ENCODE results near the gene TGFBR3L.

TGFBR3L gene

GRCh38 chr19:7932930-7933300 lies 18.3 kb downstream of the TGFBR3L start:
- peaks cover 0 to 75% (median 72%) of the 10 kb centered on the region in 5 donors for H3K36me3 ChIP-seq (ENCODE audit: control insufficient read depth in 5 of 5, insufficient read depth in 5 of 5, low read length in 5 of 5)

GRCh38 chr19:7933411-7933810 lies 18.8 kb downstream of the TGFBR3L start:
- Histone ChIP-seq H3K9ac (ENCODE audit: low read length in 5 of 5) (no peak overlapping the region), H3K36me3 (ENCODE audit: control insufficient read depth in 5 of 5, insufficient read depth in 5 of 5, low read length in 5 of 5) (peaks cover 0 to 79% (median 74%) of the 10 kb centered on the region in 5 donors), H3K4me3 (ENCODE audit: low read depth in 1 of 5, low read length in 5 of 5) (no peak overlapping the region), H3K27me3 (ENCODE audit: control insufficient read depth in 5 of 5, insufficient read depth in 4 of 5, low read length in 5 of 5) (no peaks in the 10 kb centered on the region), H3K4me1 (ENCODE audit: control insufficient read depth in 5 of 5, insufficient read depth in 5 of 5, low read length in 5 of 5) (peaks cover 2 to 12% (median 9%) of the 10 kb centered on the region in 5 donors), H3K27ac (ENCODE audit: low read depth, low read length) (no peak overlapping the region), H3K9me3 (ENCODE audit: control insufficient read depth in 5 of 5, low read length in 5 of 5) (no peaks in the 10 kb centered on the region)

More at GRCh38 chr19:7932930-7933300, 18.3 kb downstream of the TGFBR3L start:
- Histone ChIP-seq H3K9ac (ENCODE audit: low read length in 5 of 5) (no peak overlapping the region), H3K4me1 (ENCODE audit: control insufficient read depth in 5 of 5, insufficient read depth in 5 of 5, low read length in 5 of 5) (peaks cover 2 to 15% (median 14%) of the 10 kb centered on the region in 5 donors), H3K4me3 (ENCODE audit: low read depth in 1 of 5, low read length in 5 of 5) (no peak overlapping the region), H3K27me3 (ENCODE audit: control insufficient read depth in 5 of 5, insufficient read depth in 4 of 5, low read length in 5 of 5) (no peaks in the 10 kb centered on the region), H3K9me3 (ENCODE audit: control insufficient read depth in 5 of 5, low read length in 5 of 5) (no peaks in the 10 kb centered on the region), H3K27ac (ENCODE audit: low read depth, low read length) (no peak overlapping the region)

GRCh38 chr19:7933828-7934725 lies 19.4 kb downstream of the TGFBR3L start:
- Histone ChIP-seq H3K36me3 (ENCODE audit: control insufficient read depth in 5 of 5, insufficient read depth in 5 of 5, low read length in 5 of 5) (peaks cover 4 to 85% (median 75%) of the 10 kb centered on the region in 5 donors), H3K27me3 (ENCODE audit: control insufficient read depth in 5 of 5, insufficient read depth in 4 of 5, low read length in 5 of 5) (no peaks in the 10 kb centered on the region), H3K9ac (ENCODE audit: low read length in 5 of 5) (no peak overlapping the region), H3K9me3 (ENCODE audit: control insufficient read depth in 5 of 5, low read length in 5 of 5) (no peaks in the 10 kb centered on the region), H3K4me1 (ENCODE audit: control insufficient read depth in 5 of 5, insufficient read depth in 5 of 5, low read length in 5 of 5) (peaks cover under 1 to 5% (median 4%) of the 10 kb centered on the region in 5 donors), H3K4me3 (ENCODE audit: low read depth in 1 of 5, low read length in 5 of 5) (no peak overlapping the region), H3K27ac (ENCODE audit: low read depth, low read length) (no peak overlapping the region)

GRCh38 chr19:7934766-7935165 lies 20.1 kb downstream of the TGFBR3L start:
- H3K4me1 ChIP-seq (ENCODE audit: control insufficient read depth in 5 of 5, insufficient read depth in 5 of 5, low read length in 5 of 5): no peaks in the 10 kb centered on the region
- no peaks in the 10 kb centered on the region for H3K27me3 ChIP-seq (ENCODE audit: control insufficient read depth in 5 of 5, insufficient read depth in 4 of 5, low read length in 5 of 5)
- peaks cover 4 to 89% (median 77%) of the 10 kb centered on the region in 5 donors for H3K36me3 ChIP-seq (ENCODE audit: control insufficient read depth in 5 of 5, insufficient read depth in 5 of 5, low read length in 5 of 5)
- H3K4me3 ChIP-seq (ENCODE audit: low read depth in 1 of 5, low read length in 5 of 5): no peak overlapping the region
- no peak overlapping the region for H3K27ac ChIP-seq (ENCODE audit: low read depth, low read length)
- no peaks in the 10 kb centered on the region for H3K9me3 ChIP-seq (ENCODE audit: control insufficient read depth in 5 of 5, low read length in 5 of 5)
- H3K9ac ChIP-seq (ENCODE audit: low read length in 5 of 5): no peak overlapping the region

GRCh38 chr19:7940841-7941240 lies 26.2 kb downstream of the TGFBR3L start:
- Histone ChIP-seq H3K4me1 (ENCODE audit: control insufficient read depth in 5 of 5, insufficient read depth in 5 of 5, low read length in 5 of 5) (peaks cover 7 to 27% (median 22%) of the 10 kb centered on the region in 5 donors), H3K4me3 (ENCODE audit: low read depth in 1 of 5, low read length in 5 of 5) (no peak overlapping the region), H3K9me3 (ENCODE audit: control insufficient read depth in 5 of 5, low read length in 5 of 5) (no peaks in the 10 kb centered on the region), H3K27me3 (ENCODE audit: control insufficient read depth in 5 of 5, insufficient read depth in 4 of 5, low read length in 5 of 5) (peaks cover 0 to 3% (median 0%) of the 10 kb centered on the region in 5 donors), H3K36me3 (ENCODE audit: control insufficient read depth in 5 of 5, insufficient read depth in 5 of 5, low read length in 5 of 5) (peaks cover 4 to 47% (median 36%) of the 10 kb centered on the region in 5 donors), H3K27ac (ENCODE audit: low read depth, low read length) (no peak overlapping the region), H3K9ac (ENCODE audit: low read length in 5 of 5) (no peak overlapping the region)

- Histone ChIP-seq H3K27ac (ENCODE audit: low read depth, low read length) (no peak overlapping the region), H3K36me3 (ENCODE audit: control insufficient read depth in 5 of 5, insufficient read depth in 5 of 5, low read length in 5 of 5) (peaks cover 4 to 36% (median 29%) of the 10 kb centered on the region in 5 donors), H3K9ac (ENCODE audit: low read length in 5 of 5) (peak overlapping the region in 1 of 5 donors; percentile 31), H3K27me3 (ENCODE audit: control insufficient read depth in 5 of 5, insufficient read depth in 4 of 5, low read length in 5 of 5) (peaks cover 0 to 3% (median 0%) of the 10 kb centered on the region in 5 donors), H3K4me1 (ENCODE audit: control insufficient read depth in 5 of 5, insufficient read depth in 5 of 5, low read length in 5 of 5) (peaks cover 7 to 27% (median 22%) of the 10 kb centered on the region in 5 donors), H3K9me3 (ENCODE audit: control insufficient read depth in 5 of 5, low read length in 5 of 5) (no peaks in the 10 kb centered on the region), H3K4me3 (ENCODE audit: low read depth in 1 of 5, low read length in 5 of 5) (peak overlapping the region in 1 of 5 donors; percentile 74)
These were observed 27.4 kb downstream of the TGFBR3L start for GRCh38 chr19:7941895-7942596.

- peaks cover 4 to 26% (median 20%) of the 10 kb centered on the region in 5 donors for H3K36me3 ChIP-seq (ENCODE audit: control insufficient read depth in 5 of 5, insufficient read depth in 5 of 5, low read length in 5 of 5)
- H3K9me3 ChIP-seq (ENCODE audit: control insufficient read depth in 5 of 5, low read length in 5 of 5): no peaks in the 10 kb centered on the region
- peak overlapping the region; percentile 93 for H3K27ac ChIP-seq (ENCODE audit: low read depth, low read length)
- H3K4me3 ChIP-seq (ENCODE audit: low read depth in 1 of 5, low read length in 5 of 5): peak overlapping the region; percentile 74 to 92 (median 85)
- H3K27me3 ChIP-seq (ENCODE audit: control insufficient read depth in 5 of 5, insufficient read depth in 4 of 5, low read length in 5 of 5): peaks cover 0 to 3% (median 0%) of the 10 kb centered on the region in 5 donors
- H3K9ac ChIP-seq (ENCODE audit: low read length in 5 of 5): peak overlapping the region; percentile 89 to 99 (median 93)
- peaks cover 7 to 27% (median 22%) of the 10 kb centered on the region in 5 donors for H3K4me1 ChIP-seq (ENCODE audit: control insufficient read depth in 5 of 5, insufficient read depth in 5 of 5, low read length in 5 of 5)
These were observed 28.4 kb downstream of the TGFBR3L start for GRCh38 chr19:7942981-7943443.

- peak within 1 kb of the TSS; percentile 91 to 99 (median 93) for H3K9ac ChIP-seq (ENCODE audit: low read length in 5 of 5)
These were observed 29.0 kb downstream of the TGFBR3L start, which contains the start of gene TIMM44 for GRCh38 chr19:7943444-7944176. Gene TIMM44, minus strand, starts transcription at chr19:7943666. Its CDS starts 15 bp downstream, at chr19:7943651.

GRCh38 chr19:7944177-7944761 lies 29.6 kb downstream of the TGFBR3L start:
- Histone ChIP-seq H3K36me3 (ENCODE audit: control insufficient read depth in 5 of 5, insufficient read depth in 5 of 5, low read length in 5 of 5) (peaks cover 0 to 16% (median 14%) of the 10 kb centered on the region in 5 donors), H3K4me3 (ENCODE audit: low read depth in 1 of 5, low read length in 5 of 5) (peak overlapping the region; percentile 69 to 89 (median 74)), H3K27me3 (ENCODE audit: control insufficient read depth in 5 of 5, insufficient read depth in 4 of 5, low read length in 5 of 5) (peaks cover 0 to 3% (median 0%) of the 10 kb centered on the region in 5 donors), H3K27ac (ENCODE audit: low read depth, low read length) (peak overlapping the region; percentile 93), H3K4me1 (ENCODE audit: control insufficient read depth in 5 of 5, insufficient read depth in 5 of 5, low read length in 5 of 5) (peaks cover 7 to 27% (median 22%) of the 10 kb centered on the region in 5 donors), H3K9me3 (ENCODE audit: control insufficient read depth in 5 of 5, low read length in 5 of 5) (no peaks in the 10 kb centered on the region), H3K9ac (ENCODE audit: low read length in 5 of 5) (peak overlapping the region; percentile 55 to 92 (median 82))

More at GRCh38 chr19:7943444-7944176, 29.0 kb downstream of the TGFBR3L start, which contains the start of gene TIMM44:
- peaks cover 7 to 27% (median 22%) of the 10 kb centered on the region in 5 donors for H3K4me1 ChIP-seq (ENCODE audit: control insufficient read depth in 5 of 5, insufficient read depth in 5 of 5, low read length in 5 of 5)
- H3K27ac ChIP-seq (ENCODE audit: low read depth, low read length): peak within 1 kb of the TSS; percentile 93
- no peaks in the 10 kb centered on the region for H3K9me3 ChIP-seq (ENCODE audit: control insufficient read depth in 5 of 5, low read length in 5 of 5)
- peaks cover 0 to 3% (median 0%) of the 10 kb centered on the region in 5 donors for H3K27me3 ChIP-seq (ENCODE audit: control insufficient read depth in 5 of 5, insufficient read depth in 4 of 5, low read length in 5 of 5)
- H3K36me3 ChIP-seq (ENCODE audit: control insufficient read depth in 5 of 5, insufficient read depth in 5 of 5, low read length in 5 of 5): peaks cover 4 to 21% (median 18%) of the 10 kb centered on the region in 5 donors
- H3K4me3 ChIP-seq (ENCODE audit: low read depth in 1 of 5, low read length in 5 of 5): peak within 1 kb of the TSS; percentile 74 to 92 (median 85)

All from subcutaneous abdominal adipose tissue (tissue), 5 donors.